Stimulated activated CD8-positive, alpha-beta memory T cell treated with anti-CD3 and anti-CD28 coated beads, Interleukin-12 subunit alpha, Interleukin-12 subunit beta, amount 100 ng/mL, for 24 hours (primary cell): ENCODE data around the gene FBXL4.

ENCODE experiments used
- DNase-seq: peaks from one replicate; pipeline ENCODE4 v3.0.0-alpha.2; 2020; ENCODE audit errors: extremely low read depth

Gene FBXL4

GRCh38 chr6:98824902-98825599 lies 122.7 kb downstream of the FBXL4 start:
- DNase-seq, result no peak

GRCh38 chr6:98824162-98824901 lies 123.4 kb downstream of the FBXL4 start:
- DNase-seq, result no peak

GRCh38 chr6:98823428-98824161 lies 124.2 kb downstream of the FBXL4 start:
- DNase-seq, result no peak

GRCh38 chr6:98821756-98822405 lies 125.9 kb downstream of the FBXL4 start:
- DNase-seq, result no peak
